Activated naive CD4-positive, alpha-beta T cell treated with anti-CD3 and anti-CD28 coated beads, Interleukin-2, amount 50 U/mL, for 24 hours (primary cell): Measurements from ENCODE around the gene CLEC10A.

ENCODE experiments used
- H3K27ac Mint-ChIP-seq: one replicate; pipeline ENCODE4 v1.8.0; 2021; ENCODE audit warnings: mild to moderate bottlenecking, mixed read lengths
- H3K27me3 Mint-ChIP-seq: one replicate; pipeline ENCODE4 v1.8.0; 2021; ENCODE audit warnings: mixed read lengths
- H3K36me3 Mint-ChIP-seq: one replicate; pipeline ENCODE4 v1.8.0; 2021; ENCODE audit warnings: mixed read lengths
- H3K4me1 Mint-ChIP-seq: one replicate; pipeline ENCODE4 v1.8.0; 2021; ENCODE audit warnings: mixed read lengths
- H3K4me3 Mint-ChIP-seq: one replicate; pipeline ENCODE4 v1.8.0; 2021; ENCODE audit warnings: mild to moderate bottlenecking, mixed read lengths
- H3K9me3 Mint-ChIP-seq: one replicate; pipeline ENCODE4 v1.8.0; 2021; ENCODE audit warnings: mixed read lengths

The CLEC10A gene

GRCh38 chr17:7038025-7038862, 41.8 kb downstream of the CLEC10A start:
- H3K36me3 Mint-ChIP-seq: no peaks in the 10 kb centered on the region
- H3K4me1 Mint-ChIP-seq: peaks cover 50% of the 10 kb centered on the region
- peak overlapping the region; percentile 56 for H3K27ac Mint-ChIP-seq
- H3K9me3 Mint-ChIP-seq: no peaks in the 10 kb centered on the region
- H3K27me3 Mint-ChIP-seq: no peaks in the 10 kb centered on the region
- no peak overlapping the region for H3K4me3 Mint-ChIP-seq

DNA sequence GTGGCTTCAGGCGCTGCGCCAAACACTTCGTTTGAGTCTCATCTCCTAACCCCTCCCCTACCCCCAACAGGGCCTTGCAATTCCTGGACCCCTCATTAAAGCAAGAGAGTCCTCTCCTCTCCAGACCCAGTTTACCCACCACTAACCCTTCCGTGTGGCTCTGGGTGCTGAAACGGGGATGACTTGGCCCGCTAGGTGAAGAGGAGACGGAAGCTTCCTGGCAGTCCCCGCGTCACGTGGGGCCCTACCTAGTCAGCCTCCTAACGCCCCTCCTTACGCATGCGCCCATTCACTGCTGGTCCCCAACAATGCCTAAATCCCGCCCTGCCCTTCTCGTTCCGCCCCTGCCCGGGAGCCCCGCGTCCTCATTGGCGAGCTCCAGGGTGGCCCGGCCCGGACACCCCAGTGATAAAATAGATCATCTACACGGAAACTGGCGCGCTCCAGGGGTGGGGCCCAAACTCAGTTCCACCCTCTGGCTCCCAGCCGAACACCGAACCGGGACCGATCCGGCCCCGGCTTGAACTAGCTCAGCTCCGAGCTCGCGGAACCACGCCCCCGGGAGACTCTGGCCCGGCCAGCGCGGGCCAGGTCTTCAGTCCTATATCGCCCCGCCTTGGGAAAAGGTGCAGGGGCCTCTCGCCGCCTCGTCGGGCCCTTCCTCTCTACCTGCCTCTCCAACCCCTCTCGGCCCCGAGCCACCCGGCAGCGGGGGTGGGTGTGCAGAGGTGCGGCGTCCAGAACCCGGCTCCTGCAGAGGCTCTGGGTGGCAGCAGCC, 44.3 kb downstream of the CLEC10A start, which contains the start of gene SLC16A13:
SLC16A13 (plus strand) TSS at position 425 of the 778 bp plus-strand sequence. CDS start 368 bp downstream, outside the sequence.
- Mint-ChIP-seq H3K27ac (peak within 1 kb of the TSS; percentile 98), H3K27me3 (no peaks in the 10 kb centered on the region), H3K4me1 (peaks cover 47% of the 10 kb centered on the region), H3K4me3 (peak within 1 kb of the TSS; percentile 92), H3K9me3 (no peaks in the 10 kb centered on the region), H3K36me3 (no peaks in the 10 kb centered on the region)

- Mint-ChIP-seq H3K27me3 (no peaks in the 10 kb centered on the region), H3K4me1 (peaks cover 54% of the 10 kb centered on the region), H3K27ac (peak overlapping the region; percentile 98), H3K4me3 (peak overlapping the region; percentile 92), H3K36me3 (no peaks in the 10 kb centered on the region), H3K9me3 (no peaks in the 10 kb centered on the region)
Observed at GRCh38 chr17:7034955-7035590, 45.0 kb downstream of the CLEC10A start.

DNA sequence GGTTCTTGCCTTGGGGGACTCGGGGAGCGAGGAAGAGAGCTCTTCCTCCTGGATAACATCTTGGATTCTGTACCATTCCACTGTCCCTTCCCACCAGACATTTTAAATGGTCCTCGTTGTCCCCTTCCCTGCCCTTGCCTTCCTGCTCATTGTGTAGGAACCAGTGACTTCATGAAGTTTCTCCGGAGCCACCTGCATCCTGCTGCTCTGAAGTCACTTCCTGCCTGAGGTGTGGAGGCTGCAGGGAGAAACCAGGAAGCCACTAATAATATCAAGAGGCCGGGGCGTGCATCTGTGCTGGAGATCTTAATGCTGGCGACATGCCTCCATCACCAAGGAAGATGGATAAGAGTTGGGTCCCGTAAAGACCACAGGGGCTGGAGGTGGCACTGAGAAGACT, 50.4 kb downstream of the CLEC10A start:
- H3K4me3 Mint-ChIP-seq: peak overlapping the region; percentile 81
- H3K4me1 Mint-ChIP-seq: peaks cover 46% of the 10 kb centered on the region
- H3K36me3 Mint-ChIP-seq: no peaks in the 10 kb centered on the region

DNA sequence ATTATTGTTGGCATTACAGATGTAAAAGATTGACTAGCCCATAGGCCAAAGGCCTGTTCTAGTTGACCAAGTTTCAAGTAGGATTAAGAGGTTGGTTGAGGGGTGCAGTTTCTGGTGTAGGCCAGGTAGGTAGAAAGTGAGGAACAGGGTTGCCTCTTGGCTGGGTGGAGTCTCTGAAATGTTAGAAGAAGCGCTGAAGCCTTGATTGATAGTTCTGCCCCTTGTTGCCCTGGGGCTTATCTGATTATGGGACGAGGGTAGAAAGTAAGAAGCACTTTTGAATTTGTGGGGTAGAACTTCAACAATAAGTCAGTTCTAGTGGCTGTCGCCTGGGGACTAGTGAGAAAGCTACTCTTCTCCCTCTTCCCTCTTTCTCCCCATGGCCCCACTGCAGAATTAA, 51.0 kb downstream of the CLEC10A start:
- Mint-ChIP-seq H3K9me3 (no peaks in the 10 kb centered on the region), H3K27ac (peak overlapping the region; percentile 42), H3K4me1 (peaks cover 43% of the 10 kb centered on the region), H3K27me3 (no peaks in the 10 kb centered on the region), H3K36me3 (no peaks in the 10 kb centered on the region), H3K4me3 (no peak overlapping the region)

More for the DNA sequence above, 50.4 kb downstream of the CLEC10A start:
- no peaks in the 10 kb centered on the region for H3K27me3 Mint-ChIP-seq
- H3K27ac Mint-ChIP-seq: peak overlapping the region; percentile 89
- no peaks in the 10 kb centered on the region for H3K9me3 Mint-ChIP-seq

- Mint-ChIP-seq H3K9me3 (no peaks in the 10 kb centered on the region), H3K27me3 (no peaks in the 10 kb centered on the region), H3K27ac (no peak overlapping the region), H3K4me3 (no peak overlapping the region), H3K4me1 (peaks cover 42% of the 10 kb centered on the region), H3K36me3 (no peaks in the 10 kb centered on the region)
Observed at GRCh38 chr17:7027335-7027734, 52.7 kb downstream of the CLEC10A start.

GRCh38 chr17:7026471-7027115, 53.5 kb downstream of the CLEC10A start:
- no peaks in the 10 kb centered on the region for H3K36me3 Mint-ChIP-seq
- H3K4me3 Mint-ChIP-seq: no peak overlapping the region
- peak overlapping the region; percentile 19 for H3K27ac Mint-ChIP-seq
- H3K4me1 Mint-ChIP-seq: peaks cover 44% of the 10 kb centered on the region
- no peaks in the 10 kb centered on the region for H3K9me3 Mint-ChIP-seq
- H3K27me3 Mint-ChIP-seq: no peaks in the 10 kb centered on the region

DNA sequence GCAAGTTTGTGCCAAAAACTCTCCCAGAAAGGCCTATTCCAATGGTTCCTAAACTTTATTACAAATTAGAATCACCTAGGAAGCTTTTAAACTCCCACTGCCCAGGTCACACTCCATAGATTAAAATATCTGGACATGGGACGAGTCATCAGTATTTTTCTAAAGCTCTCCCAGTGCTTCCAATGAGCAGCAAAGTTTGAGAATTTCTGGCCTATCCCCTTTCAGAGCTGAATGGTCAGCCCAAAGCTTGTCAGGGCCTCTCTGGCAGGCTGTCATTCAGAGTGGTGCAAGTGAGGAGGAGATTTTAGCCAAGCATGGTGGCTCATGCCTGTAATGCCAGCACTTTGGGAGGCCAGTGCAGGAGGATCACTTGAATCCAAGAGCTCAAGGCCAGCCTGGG, 54.8 kb downstream of the CLEC10A start:
- Mint-ChIP-seq H3K36me3 (no peaks in the 10 kb centered on the region), H3K9me3 (no peaks in the 10 kb centered on the region), H3K27me3 (no peaks in the 10 kb centered on the region), H3K4me3 (no peak overlapping the region), H3K27ac (peak overlapping the region; percentile 35), H3K4me1 (peaks cover 48% of the 10 kb centered on the region)
